Central memory CD4-positive, alpha-beta T cell (primary cell): ENCODE measurements around the gene PGF.

Experiments
- DNase-seq: peaks from one replicate; pipeline ENCODE4 v3.0.0; 2022

PGF gene

GRCh38 chr14:74891870-74892269 is 63.5 kb downstream of the PGF start:
- DNase-seq: no peak
